ENCODE data around the gene AGTPBP1.
A peak's percentile ranks its signal among the peaks of the same experiment; 100 is the strongest.

The AGTPBP1 gene

GRCh38 chr9:85743275-85744128 lies 1.7 kb upstream of the AGTPBP1 start:
- DNase-seq (ENCODE audit: low read depth): peak; percentile 82
- H3K4me3 ChIP-seq (ENCODE audit: low read length): no peak overlapping the region
- TF ChIP-seq, protein P1, sequence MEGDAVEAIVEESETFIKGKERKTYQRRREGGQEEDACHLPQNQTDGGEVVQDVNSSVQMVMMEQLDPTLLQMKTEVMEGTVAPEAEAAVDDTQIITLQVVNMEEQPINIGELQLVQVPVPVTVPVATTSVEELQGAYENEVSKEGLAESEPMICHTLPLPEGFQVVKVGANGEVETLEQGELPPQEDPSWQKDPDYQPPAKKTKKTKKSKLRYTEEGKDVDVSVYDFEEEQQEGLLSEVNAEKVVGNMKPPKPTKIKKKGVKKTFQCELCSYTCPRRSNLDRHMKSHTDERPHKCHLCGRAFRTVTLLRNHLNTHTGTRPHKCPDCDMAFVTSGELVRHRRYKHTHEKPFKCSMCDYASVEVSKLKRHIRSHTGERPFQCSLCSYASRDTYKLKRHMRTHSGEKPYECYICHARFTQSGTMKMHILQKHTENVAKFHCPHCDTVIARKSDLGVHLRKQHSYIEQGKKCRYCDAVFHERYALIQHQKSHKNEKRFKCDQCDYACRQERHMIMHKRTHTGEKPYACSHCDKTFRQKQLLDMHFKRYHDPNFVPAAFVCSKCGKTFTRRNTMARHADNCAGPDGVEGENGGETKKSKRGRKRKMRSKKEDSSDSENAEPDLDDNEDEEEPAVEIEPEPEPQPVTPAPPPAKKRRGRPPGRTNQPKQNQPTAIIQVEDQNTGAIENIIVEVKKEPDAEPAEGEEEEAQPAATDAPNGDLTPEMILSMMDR (conservative IDR thresholded peaks at IDR 0.05; ENCODE audit: low read length): no peak

DNA sequence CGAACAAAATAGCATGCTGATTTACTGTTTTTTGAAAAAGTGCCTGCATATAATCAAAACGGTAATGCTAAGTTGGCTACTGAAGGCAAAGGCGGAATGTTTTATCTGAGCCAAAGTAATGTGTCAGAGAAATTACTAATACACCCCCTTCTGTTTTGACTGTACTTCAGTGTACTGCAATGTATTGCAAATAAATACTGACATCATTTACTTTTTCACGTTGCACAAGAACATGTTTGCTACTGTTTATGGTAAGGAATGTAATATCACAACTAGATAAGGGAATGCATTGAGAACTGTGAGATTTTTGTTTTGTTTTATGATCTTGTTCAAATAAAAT lies 813 bp upstream of the AGTPBP1 start:
- TF ChIP-seq, protein P1 (conservative IDR thresholded peaks at IDR 0.05; ENCODE audit: low read length): no peak
- peak; percentile 69 for DNase-seq (ENCODE audit: low read depth)
- H3K4me3 ChIP-seq (ENCODE audit: low read length): peak overlapping the region; percentile 74

DNA sequence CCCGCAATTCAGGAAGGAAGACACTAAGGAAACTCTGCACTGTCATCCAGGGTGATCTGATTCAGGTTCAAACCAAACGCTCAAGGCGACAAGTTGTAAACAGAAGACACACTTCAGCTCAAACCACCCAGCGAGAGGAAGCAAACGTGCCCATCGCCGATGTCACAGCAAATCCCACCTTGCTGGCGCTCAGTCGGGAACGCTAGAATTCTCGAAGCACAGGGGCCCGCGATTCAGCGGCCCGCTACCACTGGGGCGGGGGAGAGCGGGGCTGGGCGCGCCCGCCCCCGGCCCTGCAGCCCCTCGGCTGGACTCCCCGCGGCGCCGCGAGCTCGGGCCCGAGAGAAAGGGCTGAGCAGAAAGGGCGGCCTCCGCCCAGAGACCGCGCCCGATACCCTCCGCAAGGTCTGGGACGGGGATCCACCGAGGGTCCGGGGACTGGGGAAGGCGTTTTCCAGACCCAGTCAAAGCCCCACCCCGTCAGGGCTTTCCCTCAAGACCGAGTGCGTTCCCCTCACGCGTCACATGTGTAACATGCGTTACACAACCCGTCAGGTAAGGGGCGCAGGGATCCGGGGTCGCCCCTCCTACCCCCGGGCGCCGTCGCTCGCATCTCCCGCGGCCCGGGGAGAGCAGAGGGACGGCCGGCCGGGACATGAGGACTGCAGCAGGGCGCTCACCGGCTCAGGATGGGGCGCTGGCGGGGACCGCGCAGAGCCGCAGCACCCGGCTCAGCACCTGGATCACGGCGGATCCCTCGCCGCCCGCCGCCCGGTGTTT lies 469 bp downstream of the AGTPBP1 start:
- no peak for DNase-seq (ENCODE audit: low read depth)
- TF ChIP-seq, protein P1 (conservative IDR thresholded peaks at IDR 0.05; ENCODE audit: low read length): no peak
- H3K4me3 ChIP-seq (ENCODE audit: low read length): peak overlapping the region; percentile 88

GRCh38 chr9:85740787-85741094 lies 1.0 kb downstream of the AGTPBP1 start:
- TF ChIP-seq, protein P1 (conservative IDR thresholded peaks at IDR 0.05; ENCODE audit: low read length): no peak
- DNase-seq (ENCODE audit: low read depth): no peak
- H3K4me3 ChIP-seq (ENCODE audit: low read length): peak overlapping the region; percentile 88

- TF ChIP-seq, protein P1 (conservative IDR thresholded peaks at IDR 0.05; ENCODE audit: low read length): no peak
- no peak overlapping the region for H3K4me3 ChIP-seq (ENCODE audit: low read length)
- no peak for DNase-seq (ENCODE audit: low read depth)
Measured at GRCh38 chr9:85738509-85738908, 3.2 kb downstream of the AGTPBP1 start.

DNA sequence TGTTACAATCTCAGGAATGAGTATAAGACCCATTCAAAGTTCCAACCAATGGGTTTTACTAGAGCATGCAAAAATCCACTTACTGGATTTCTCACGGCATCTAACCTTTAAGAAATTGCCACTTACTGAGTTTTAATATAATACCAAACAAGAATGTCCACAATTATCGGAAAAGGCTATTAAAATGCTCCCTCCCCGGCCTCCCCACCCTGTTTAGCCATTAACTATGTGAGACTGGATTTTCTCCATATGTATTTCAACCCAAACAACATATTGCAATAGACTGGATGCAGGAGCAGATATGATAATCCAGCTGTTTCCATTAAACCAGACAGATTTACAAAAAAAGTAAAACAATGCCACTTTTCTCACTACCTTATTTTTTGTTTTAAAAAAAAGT lies 4.1 kb downstream of the AGTPBP1 start:
- H3K4me3 ChIP-seq (ENCODE audit: low read length): no peak overlapping the region
- DNase-seq (ENCODE audit: low read depth): no peak
- TF ChIP-seq, protein P1 (conservative IDR thresholded peaks at IDR 0.05; ENCODE audit: low read length): no peak
